ENCODE results near the gene LGALS1.
"Not testable (repeated sequence)": the region's sequence is repeated elsewhere in the genome, so short reads cannot be mapped to it uniquely, and the experiment has no call there.

DNA sequence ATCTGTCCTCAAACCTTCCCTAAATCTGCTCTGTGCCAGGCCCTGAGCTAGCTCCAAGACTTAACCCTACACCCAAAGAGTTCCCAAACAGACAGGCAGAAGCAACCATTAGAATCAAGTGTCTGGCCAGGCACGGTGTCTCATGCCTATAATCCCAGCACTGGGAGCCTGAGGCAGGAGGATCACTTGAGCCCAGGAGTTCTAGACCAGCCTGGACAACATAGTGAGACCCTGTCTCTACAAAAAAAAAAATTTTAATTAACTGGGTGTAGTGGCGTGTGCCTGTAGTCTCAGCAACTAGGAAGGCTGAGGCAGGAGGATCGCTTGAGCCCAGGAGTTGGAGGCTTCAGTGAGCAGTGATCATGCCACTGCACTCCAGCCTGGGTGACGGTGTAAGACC, 18.9 kb upstream of the LGALS1 start:
- not testable (repeated sequence) for TF ChIP-seq CTCF, POLR2A (IDR thresholded peaks at IDR 0.05)

All from testis (tissue), 2 donors.